Peyer's patch (tissue), 4 donors: ENCODE measurements around the gene ACSS1. TPM values are rescaled to one million over a fixed set of nuclear protein-coding genes. Genes with fewer than 3 reads are reported as not detected.

Experiments used
- DNase-seq, 3 donors: peaks; one replicate each; pipeline ENCODE4 v3.0.0-alpha.2; 2017 to 2019
- H3K27ac ChIP-seq, 4 donors: fragments of 200-600 bp; sonication (generic); one replicate each; pipeline ENCODE4 v1.5.1; 2016 to 2019
- H3K27me3 ChIP-seq, 2 donors: fragments of 200-600 bp; sonication (generic); one replicate each; pipeline ENCODE4 v1.5.1; 2019
- H3K36me3 ChIP-seq, 3 donors: fragments of 200-600 bp; sonication (generic); one replicate each; pipeline ENCODE4 v1.5.1; 2016 to 2019
- H3K4me1 ChIP-seq, 4 donors: fragments of 200-600 bp; sonication (generic); one replicate each; pipeline ENCODE4 v1.5.1; 2016 to 2019
- H3K4me3 ChIP-seq, 4 donors: fragments of 200-600 bp; sonication (generic); 1 replicate in 3 of 4; 2 replicates in 1 of 4; pipeline ENCODE4 v1.5.1; 2016 to 2019; ENCODE audit warnings: mild to moderate bottlenecking in 1 of 4
- H3K9me3 ChIP-seq, 4 donors: fragments of 200-600 bp; sonication (generic); one replicate each; pipeline ENCODE4 v1.5.1; 2016 to 2019; ENCODE audit warnings: mild to moderate bottlenecking in 1 of 4
- CTCF ChIP-seq, 6 experiments: fragments of 450-650 bp in 4 of 6; fragments of 200-600 bp in 2 of 6; sonication (generic) in 1 of 6; IDR thresholded peaks; one replicate each; pipeline ENCODE4 v1.5.1; 2017 to 2019; ENCODE audit warnings: antibody characterized with exemption in 6 of 6, mild to moderate bottlenecking in 3 of 6, moderate library complexity in 1 of 6
- POLR2A ChIP-seq, 2 donors: fragments of 450-650 bp; IDR thresholded peaks; one replicate each; pipeline ENCODE4 v1.5.1; 2017; ENCODE audit warnings: antibody characterized with exemption in 2 of 2, mild to moderate bottlenecking in 2 of 2, moderate library complexity in 2 of 2
- total RNA-seq, 4 donors: library from RNA; depleted of rRNA; stranded (reverse); fragments of >200 nt; gene quantifications; one replicate each; pipeline ENCODE4 v1.1.0, GENCODE V29; 2016

Gene ACSS1
- total RNA-seq, 4 donors from 2014 or later, result 49.5 to 160 (median 134) TPM

DNA sequence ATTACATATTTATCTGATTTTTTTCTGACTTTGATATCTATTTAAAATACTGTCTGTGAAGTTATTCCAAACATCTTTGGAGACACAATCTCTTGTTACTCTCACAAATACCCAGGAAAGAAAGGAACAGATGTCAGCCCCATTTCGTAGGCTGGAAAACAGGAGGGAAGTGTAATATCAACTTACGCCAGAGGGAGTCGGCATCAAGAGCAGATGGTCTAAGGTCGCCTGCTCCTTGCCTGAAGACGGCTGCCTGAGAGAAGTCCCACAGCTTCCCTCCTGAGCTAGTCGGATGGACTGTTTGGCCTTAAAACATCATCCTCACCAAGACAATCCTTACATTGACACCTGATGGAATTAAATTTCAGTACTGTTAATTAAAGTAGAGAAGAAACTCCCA is 95.4 kb downstream of the ACSS1 start:
- no peak overlapping the region for H3K4me3 ChIP-seq
- no peaks in the 10 kb centered on the region for H3K27me3 ChIP-seq
- no peak overlapping the region for H3K27ac ChIP-seq
- peaks cover 0 to 69% (median 0%) of the 10 kb centered on the region in 3 donors for H3K36me3 ChIP-seq
- no peak for TF ChIP-seq CTCF (IDR thresholded peaks at IDR 0.05)
- no peak for TF ChIP-seq POLR2A (IDR thresholded peaks at IDR 0.05)
- H3K9me3 ChIP-seq, result no peaks in the 10 kb centered on the region
- H3K4me1 ChIP-seq, result no peaks in the 10 kb centered on the region
- no peak for DNase-seq

DNA sequence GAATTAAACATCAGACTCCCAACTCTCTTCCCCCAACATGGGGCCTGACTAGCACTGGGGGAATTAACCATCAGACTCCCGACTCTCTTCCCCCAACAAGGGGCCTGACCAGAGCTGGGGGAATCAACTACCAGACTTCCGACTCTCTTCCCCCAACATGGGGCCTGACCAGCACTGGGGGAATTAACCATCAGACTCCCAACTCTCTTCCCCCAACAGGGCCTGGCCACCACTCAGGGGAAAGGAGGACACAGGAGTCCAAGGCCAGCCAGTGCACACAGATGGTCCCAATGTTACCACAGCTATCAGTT is 95.8 kb downstream of the ACSS1 start:
- DNase-seq, result no peak
- Histone ChIP-seq H3K4me3 (no peak overlapping the region), H3K27ac (no peak overlapping the region), H3K27me3 (no peaks in the 10 kb centered on the region), H3K9me3 (no peaks in the 10 kb centered on the region), H3K36me3 (peaks cover 0 to 65% (median 0%) of the 10 kb centered on the region in 3 donors), H3K4me1 (no peaks in the 10 kb centered on the region)
- no peak for TF ChIP-seq POLR2A (IDR thresholded peaks at IDR 0.05)
- no peak for TF ChIP-seq CTCF (IDR thresholded peaks at IDR 0.05)

GRCh38 chr20:24961384-24962181 is 96.4 kb downstream of the ACSS1 start:
- H3K4me3 ChIP-seq, result no peak overlapping the region
- TF ChIP-seq CTCF (IDR thresholded peaks at IDR 0.05) (no peak), POLR2A (IDR thresholded peaks at IDR 0.05) (no peak)
- peaks cover 0 to 60% (median 0%) of the 10 kb centered on the region in 3 donors for H3K36me3 ChIP-seq
- H3K27me3 ChIP-seq, result no peaks in the 10 kb centered on the region
- H3K4me1 ChIP-seq, result no peaks in the 10 kb centered on the region
- H3K9me3 ChIP-seq, result no peaks in the 10 kb centered on the region
- DNase-seq, result peak in 1 of 3 donors; percentile 19
- H3K27ac ChIP-seq, result peak overlapping the region in 1 of 4 donors; percentile 39

DNA sequence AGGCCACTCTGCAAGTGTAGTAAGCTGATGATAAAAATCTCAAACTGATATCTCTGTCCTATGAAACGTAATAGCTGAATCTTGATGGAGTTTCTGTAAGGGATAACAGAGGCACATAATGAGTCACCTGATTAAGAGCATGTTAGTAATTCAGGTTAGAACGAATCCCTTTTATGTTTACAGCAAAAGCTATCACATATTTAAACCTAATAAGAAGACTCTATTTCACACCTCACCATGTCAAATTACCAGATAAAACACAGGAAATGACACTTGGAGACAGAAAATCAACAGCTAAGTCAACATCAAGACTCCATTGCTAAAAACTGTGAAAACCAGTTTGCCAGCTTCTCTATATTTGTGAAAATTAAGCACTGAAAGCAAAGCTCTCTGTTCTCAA is 97.1 kb downstream of the ACSS1 start:
- H3K27ac ChIP-seq, result peak overlapping the region in 1 of 4 donors; percentile 49
- TF ChIP-seq CTCF (IDR thresholded peaks at IDR 0.05) (no peak), POLR2A (IDR thresholded peaks at IDR 0.05) (no peak)
- H3K36me3 ChIP-seq, result peaks cover 0 to 53% (median 0%) of the 10 kb centered on the region in 3 donors

DNA sequence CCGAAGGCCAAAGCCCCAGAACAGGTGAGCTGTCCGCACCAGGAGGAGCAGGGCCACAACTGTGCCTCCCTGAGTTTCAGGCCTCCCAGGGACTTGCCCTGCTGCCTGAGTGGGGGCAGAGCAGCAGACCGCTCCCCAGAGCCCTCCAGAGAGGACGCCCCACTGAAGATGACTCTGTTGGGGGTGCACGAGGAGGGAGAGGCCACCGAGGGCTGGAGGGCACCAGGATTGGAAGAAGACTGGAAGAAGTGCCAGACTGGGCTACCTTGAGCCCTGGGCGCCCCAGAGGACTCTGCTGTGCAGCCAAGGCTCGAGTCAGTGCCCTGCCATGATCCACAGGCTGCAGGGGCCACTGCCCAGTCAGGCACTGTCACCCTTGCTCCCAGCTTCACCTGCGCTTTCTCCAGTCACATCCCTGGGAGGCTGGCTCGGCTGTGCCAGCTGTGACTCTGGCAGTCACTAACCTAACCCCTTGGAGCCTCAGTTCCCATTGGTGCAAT is 97.6 kb downstream of the ACSS1 start:
- peak in 1 of 3 donors; percentile 38 for DNase-seq
- Histone ChIP-seq H3K27me3 (no peaks in the 10 kb centered on the region), H3K4me3 (no peak overlapping the region), H3K9me3 (no peaks in the 10 kb centered on the region), H3K4me1 (no peaks in the 10 kb centered on the region), H3K36me3 (peaks cover 0 to 47% (median 0%) of the 10 kb centered on the region in 3 donors), H3K27ac (peak overlapping the region in 2 of 4 donors; percentile 32 to 49)
- TF ChIP-seq POLR2A (IDR thresholded peaks at IDR 0.05) (no peak), CTCF (IDR thresholded peaks at IDR 0.05) (no peak)

More for the DNA sequence above, 97.1 kb downstream of the ACSS1 start:
- no peak for DNase-seq
- no peak overlapping the region for H3K4me3 ChIP-seq
- no peaks in the 10 kb centered on the region for H3K4me1 ChIP-seq
- H3K9me3 ChIP-seq, result no peaks in the 10 kb centered on the region
- H3K27me3 ChIP-seq, result no peaks in the 10 kb centered on the region
